ENCODE measurements around the gene RAB11FIP3.

Gene RAB11FIP3

DNA sequence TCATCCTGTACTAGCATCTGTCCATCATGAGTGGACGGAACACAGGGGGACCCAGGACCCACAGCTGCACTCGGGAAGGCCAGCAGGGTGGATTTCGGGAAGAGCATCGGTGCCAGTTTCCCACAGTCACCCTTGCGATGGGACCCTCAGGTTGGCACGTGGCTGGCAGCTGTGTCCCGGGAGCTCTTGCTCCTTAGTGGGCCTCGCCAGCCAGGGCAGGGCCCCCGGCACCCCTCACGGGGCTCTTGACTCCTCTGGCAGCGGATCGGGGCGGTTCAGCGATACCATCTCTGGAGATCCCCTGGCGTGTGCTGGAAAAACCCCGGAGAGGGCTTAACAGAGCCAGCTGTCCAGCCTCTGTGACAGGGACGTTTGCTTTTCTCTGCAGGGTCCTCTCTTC is 111.3 kb downstream of the RAB11FIP3 start:
- TF ChIP-seq, protein P1, sequence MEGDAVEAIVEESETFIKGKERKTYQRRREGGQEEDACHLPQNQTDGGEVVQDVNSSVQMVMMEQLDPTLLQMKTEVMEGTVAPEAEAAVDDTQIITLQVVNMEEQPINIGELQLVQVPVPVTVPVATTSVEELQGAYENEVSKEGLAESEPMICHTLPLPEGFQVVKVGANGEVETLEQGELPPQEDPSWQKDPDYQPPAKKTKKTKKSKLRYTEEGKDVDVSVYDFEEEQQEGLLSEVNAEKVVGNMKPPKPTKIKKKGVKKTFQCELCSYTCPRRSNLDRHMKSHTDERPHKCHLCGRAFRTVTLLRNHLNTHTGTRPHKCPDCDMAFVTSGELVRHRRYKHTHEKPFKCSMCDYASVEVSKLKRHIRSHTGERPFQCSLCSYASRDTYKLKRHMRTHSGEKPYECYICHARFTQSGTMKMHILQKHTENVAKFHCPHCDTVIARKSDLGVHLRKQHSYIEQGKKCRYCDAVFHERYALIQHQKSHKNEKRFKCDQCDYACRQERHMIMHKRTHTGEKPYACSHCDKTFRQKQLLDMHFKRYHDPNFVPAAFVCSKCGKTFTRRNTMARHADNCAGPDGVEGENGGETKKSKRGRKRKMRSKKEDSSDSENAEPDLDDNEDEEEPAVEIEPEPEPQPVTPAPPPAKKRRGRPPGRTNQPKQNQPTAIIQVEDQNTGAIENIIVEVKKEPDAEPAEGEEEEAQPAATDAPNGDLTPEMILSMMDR (IDR thresholded peaks at IDR 0.05; ENCODE audit: borderline replicate concordance, insufficient read depth, low read depth, low read length): no peak
- H3K4me3 ChIP-seq (ENCODE audit: low read depth, low read length): no peak overlapping the region

DNA sequence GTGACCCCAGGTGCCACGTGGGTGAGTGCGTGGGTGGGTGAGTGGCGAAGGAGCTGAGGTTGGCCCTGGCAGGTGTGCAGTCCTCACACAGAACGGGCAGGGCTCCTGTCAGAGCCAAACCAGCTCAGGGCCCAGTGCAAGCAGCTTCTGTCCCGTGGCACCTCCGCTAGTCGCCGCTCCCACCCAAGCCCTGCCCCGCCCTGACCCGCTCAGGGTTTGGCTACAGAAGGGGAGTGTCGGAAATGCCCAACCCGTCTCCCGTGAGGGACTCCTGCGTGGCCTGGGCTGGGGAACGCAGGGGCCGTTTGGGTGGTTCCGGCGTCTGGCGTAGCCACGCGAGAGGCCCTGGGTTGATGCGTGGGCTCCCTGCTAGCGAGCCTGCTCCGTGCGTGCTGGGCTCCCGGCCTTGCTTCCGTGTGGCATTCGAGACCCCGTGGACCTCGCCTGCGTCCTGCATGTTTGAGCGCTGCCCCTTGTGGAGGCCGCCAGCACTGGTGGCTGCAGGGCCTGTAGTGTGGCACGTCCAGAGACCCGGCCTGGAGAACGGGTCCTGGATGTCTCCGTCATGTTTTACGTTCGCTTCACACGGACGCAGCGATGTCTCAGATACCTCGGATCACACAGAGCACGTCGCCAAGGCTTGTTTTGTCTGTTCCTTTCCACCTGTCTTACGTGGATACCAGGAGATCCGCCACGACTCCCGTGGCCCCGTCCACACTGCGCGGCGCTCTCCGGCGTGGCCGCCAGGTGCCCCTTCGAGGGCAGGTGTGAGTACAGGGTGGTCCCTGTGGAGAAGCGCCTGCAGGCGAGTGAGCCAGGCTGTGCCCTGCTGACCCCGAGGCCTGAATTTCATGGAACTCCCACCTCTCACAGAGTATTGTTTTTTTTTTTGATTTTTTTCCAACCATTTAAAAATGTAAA is 112.2 kb downstream of the RAB11FIP3 start:
- H3K4me3 ChIP-seq (ENCODE audit: low read depth, low read length): no peak overlapping the region
- TF ChIP-seq, protein P1 (IDR thresholded peaks at IDR 0.05; ENCODE audit: borderline replicate concordance, insufficient read depth, low read depth, low read length): 0 out of 2 replicates have a peak, but pooled peaks have one; percentile 3

DNA sequence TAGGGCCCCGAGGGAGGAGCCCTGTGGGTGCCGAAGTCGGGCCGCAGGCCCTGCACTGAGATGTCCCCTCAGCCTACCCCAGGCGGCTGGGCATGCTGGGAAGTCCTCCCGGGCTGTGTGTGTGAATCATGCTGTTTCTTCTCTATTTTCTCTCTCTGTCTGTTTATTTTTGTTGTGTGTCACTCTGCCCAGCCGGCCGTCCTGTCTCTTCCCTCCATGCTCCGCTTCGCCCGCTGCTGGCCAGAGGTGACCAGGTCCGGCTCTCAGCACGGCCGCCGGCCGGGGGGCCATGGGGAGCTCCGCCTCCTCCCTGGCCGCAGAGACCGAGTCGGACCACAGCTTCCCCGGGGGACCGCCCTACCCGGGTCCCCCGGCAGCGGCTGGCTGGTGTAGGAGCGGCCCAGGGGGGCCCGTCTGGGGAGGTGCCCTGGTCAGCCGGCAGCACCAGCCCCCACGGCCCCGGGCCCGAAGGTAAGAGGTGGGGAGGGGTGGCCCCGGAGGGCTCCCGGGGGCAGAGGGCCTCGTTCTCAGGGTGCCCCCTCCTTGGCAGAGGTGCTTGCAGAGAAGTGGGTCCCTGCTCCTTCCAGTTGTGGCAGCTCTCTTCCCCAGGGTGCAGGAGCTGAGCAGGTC is 114.6 kb downstream of the RAB11FIP3 start:
- TF ChIP-seq, protein P1 (IDR thresholded peaks at IDR 0.05; ENCODE audit: borderline replicate concordance, insufficient read depth, low read depth, low read length): no peak
- no peak overlapping the region for H3K4me3 ChIP-seq (ENCODE audit: low read depth, low read length)

DNA sequence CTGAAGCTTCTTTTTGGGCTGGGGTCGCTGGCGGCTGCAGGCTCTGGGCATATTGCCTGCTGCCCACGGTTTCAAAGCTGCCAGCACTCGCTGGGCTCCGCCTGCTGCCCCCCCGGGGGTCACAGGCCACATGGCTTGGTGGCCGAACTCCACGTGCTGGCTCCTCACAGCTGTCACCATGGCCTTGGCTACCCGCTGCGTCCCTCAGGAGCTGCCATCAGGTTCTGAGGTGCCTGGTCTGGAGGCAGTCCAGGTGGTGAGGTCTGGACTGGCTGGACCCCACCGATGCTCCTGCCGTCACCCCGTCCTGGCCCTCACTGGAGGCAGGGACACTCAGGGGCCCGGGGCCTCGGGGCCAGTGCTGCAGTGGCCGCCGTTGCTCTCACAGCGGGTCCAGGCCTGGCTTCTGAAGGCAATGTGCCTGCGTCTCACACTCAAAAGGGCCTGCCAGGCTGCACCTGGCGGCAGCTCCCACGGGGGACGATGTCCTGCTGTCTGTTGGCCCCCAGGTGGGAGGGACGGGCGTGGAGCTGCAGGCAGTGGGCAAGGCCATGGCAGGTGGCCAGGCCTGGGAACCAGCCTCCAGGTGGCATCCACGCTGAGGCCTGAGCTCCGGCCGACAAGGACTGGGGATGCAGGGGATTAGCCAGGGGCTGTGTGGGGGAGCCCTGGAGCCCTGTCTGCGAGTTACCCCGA is 115.3 kb downstream of the RAB11FIP3 start:
- TF ChIP-seq, protein P1 (IDR thresholded peaks at IDR 0.05; ENCODE audit: borderline replicate concordance, insufficient read depth, low read depth, low read length): no peak
- H3K4me3 ChIP-seq (ENCODE audit: low read depth, low read length): no peak overlapping the region

- TF ChIP-seq, protein P1 (IDR thresholded peaks at IDR 0.05; ENCODE audit: borderline replicate concordance, insufficient read depth, low read depth, low read length): no peak
- H3K4me3 ChIP-seq (ENCODE audit: low read depth, low read length): no peak overlapping the region
Observed at GRCh38 chr16:543301-544164, 118.1 kb downstream of the RAB11FIP3 start.

DNA sequence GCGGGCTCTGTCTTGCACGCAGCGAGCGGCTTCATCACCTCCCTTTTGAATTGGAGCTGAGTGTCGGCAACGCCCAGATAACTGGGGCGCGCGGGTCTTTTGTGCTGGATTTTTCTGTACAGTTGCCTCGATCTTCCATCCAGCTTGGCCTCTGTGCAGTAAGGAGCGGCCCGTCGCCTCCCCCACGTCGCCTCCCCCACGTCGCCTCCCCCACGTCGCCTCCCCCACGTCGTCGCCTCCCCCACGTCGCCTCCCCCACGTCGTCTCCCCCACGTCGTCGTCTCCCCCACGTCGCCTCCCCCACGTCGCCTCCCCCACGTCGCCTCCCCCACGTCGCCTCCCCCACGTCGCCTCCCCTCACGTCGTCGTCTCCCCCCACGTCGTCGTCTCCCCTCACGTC is 119.1 kb downstream of the RAB11FIP3 start:
- H3K4me3 ChIP-seq (ENCODE audit: low read depth, low read length): no peak overlapping the region
- TF ChIP-seq, protein P1 (IDR thresholded peaks at IDR 0.05; ENCODE audit: borderline replicate concordance, insufficient read depth, low read depth, low read length): no peak
